Activated naive CD8-positive, alpha-beta T cell treated with anti-CD3 and anti-CD28 coated beads, Interleukin-2, amount 50 U/mL, for 16 hours (primary cell): ENCODE measurements around the gene SCAANT1.

Experiments used
- DNase-seq: peaks from one replicate; pipeline ENCODE4 v3.0.0-alpha.2; 2020; ENCODE audit warnings: low read depth, low spot score

Gene SCAANT1

GRCh38 chr3:63905731-63906620 is 6.2 kb downstream of the SCAANT1 start:
- no peak for DNase-seq

GRCh38 chr3:63900459-63900858 is 11.7 kb downstream of the SCAANT1 start:
- no peak for DNase-seq

GRCh38 chr3:63900010-63900409 is 12.2 kb downstream of the SCAANT1 start:
- DNase-seq = no peak

GRCh38 chr3:63896332-63897030 is 15.7 kb downstream of the SCAANT1 start:
- no peak for DNase-seq

- DNase-seq = no peak
These were observed 16.6 kb downstream of the SCAANT1 start for GRCh38 chr3:63895422-63896189.

GRCh38 chr3:63892773-63893352 is 19.3 kb downstream of the SCAANT1 start:
- no peak for DNase-seq

GRCh38 chr3:63891518-63891917 is 20.7 kb downstream of the SCAANT1 start:
- no peak for DNase-seq

GRCh38 chr3:63886858-63887257 is 25.3 kb downstream of the SCAANT1 start:
- DNase-seq = no peak

GRCh38 chr3:63880653-63881052 is 31.5 kb downstream of the SCAANT1 start:
- DNase-seq = no peak

GRCh38 chr3:63878394-63879060 is 33.7 kb downstream of the SCAANT1 start:
- DNase-seq = no peak

- no peak for DNase-seq
These were observed 34.3 kb downstream of the SCAANT1 start for GRCh38 chr3:63877737-63878393.

- DNase-seq = no peak
These were observed 35.9 kb downstream of the SCAANT1 start for GRCh38 chr3:63876260-63876659.

GRCh38 chr3:63875510-63875909 is 36.7 kb downstream of the SCAANT1 start:
- DNase-seq = no peak

- no peak for DNase-seq
These were observed 37.4 kb downstream of the SCAANT1 start for GRCh38 chr3:63874769-63875168.

GRCh38 chr3:63872135-63872924 is 39.9 kb downstream of the SCAANT1 start:
- DNase-seq = no peak

GRCh38 chr3:63870615-63871005 is 41.6 kb downstream of the SCAANT1 start:
- DNase-seq = no peak

GRCh38 chr3:63869940-63870614 is 42.1 kb downstream of the SCAANT1 start:
- DNase-seq = no peak

GRCh38 chr3:63867225-63867624 is 45.0 kb downstream of the SCAANT1 start:
- DNase-seq = no peak

GRCh38 chr3:63864965-63865327 is 47.2 kb downstream of the SCAANT1 start:
- DNase-seq = no peak
